NCI-H345 treated with DMSO at 0.1 percent for 48 hours (cell line): ENCODE data around the gene CD63.
A peak's percentile ranks its signal among the peaks of the same experiment; 100 is the strongest.

ENCODE experiments used
- DNase-seq: peaks from one replicate; lab custom pipeline; 2025; ENCODE audit not compliant: unreplicated experiment; lab: John Stamatoyannopoulos, UW

The CD63 gene

GRCh38 chr12:55722948-55723347 is 5.9 kb downstream of the CD63 start:
- DNase-seq = no peak

- DNase-seq = no peak
Measured at GRCh38 chr12:55721601-55722213, 7.1 kb downstream of the CD63 start.

GRCh38 chr12:55720894-55721444 is 7.8 kb downstream of the CD63 start:
- no peak for DNase-seq

GRCh38 chr12:55720071-55720564 is 8.7 kb downstream of the CD63 start, which contains the start of gene RDH5:
TSS of gene RDH5 (plus strand) at chr12:55720393. CDS start at chr12:55721185, 792 bp downstream.
- no peak for DNase-seq

- no peak for DNase-seq
Measured at GRCh38 chr12:55719371-55719770, 9.4 kb downstream of the CD63 start.

- DNase-seq = no peak
Measured at GRCh38 chr12:55718624-55719275, 10.1 kb downstream of the CD63 start.

GRCh38 chr12:55718015-55718414 is 10.8 kb downstream of the CD63 start:
- DNase-seq = no peak

GRCh38 chr12:55717011-55718007 is 11.5 kb downstream of the CD63 start:
- no peak for DNase-seq

GRCh38 chr12:55716582-55716957 is 12.2 kb downstream of the CD63 start:
- DNase-seq = no peak

- peak; percentile 86 for DNase-seq
Measured at GRCh38 chr12:55715833-55716581, 12.8 kb downstream of the CD63 start, which contains the start of gene BLOC1S1. TSS of gene BLOC1S1 (plus strand) at chr12:55716046. CDS start at chr12:55716052, 6 bp downstream.

GRCh38 chr12:55715169-55715764 is 13.5 kb downstream of the CD63 start:
- DNase-seq = no peak

GRCh38 chr12:55713721-55714120 is 15.1 kb downstream of the CD63 start:
- DNase-seq = no peak

- DNase-seq = no peak
Measured at GRCh38 chr12:55712700-55713415, 16.0 kb downstream of the CD63 start.

GRCh38 chr12:55711786-55712553 is 16.8 kb downstream of the CD63 start:
- DNase-seq = no peak

GRCh38 chr12:55708695-55709233 is 20.0 kb downstream of the CD63 start:
- no peak for DNase-seq

GRCh38 chr12:55707841-55708694 is 20.7 kb downstream of the CD63 start, which contains the start of gene ITGA7:
TSS of gene ITGA7 (minus strand) at chr12:55707904. CDS start at chr12:55707682, 222 bp downstream.
- peak; percentile 48 for DNase-seq

GRCh38 chr12:55707219-55707671 is 21.6 kb downstream of the CD63 start:
- no peak for DNase-seq
